HCT116 (cell line): ENCODE results near the gene KIRREL3. TPM values are rescaled to one million over a fixed set of nuclear protein-coding genes. Genes with fewer than 3 reads are reported as not detected.

ENCODE experiments used
- ATAC-seq: fragments of 200-7000 bp; cut with Tn5 transposase; 2 replicates; pipeline ENCODE4 v1.9.1; 2020; ENCODE audit warnings: mild to moderate bottlenecking, moderate library complexity
- BruUV-seq: library from RNA; stranded (reverse); fragments of 400-500 nt; replicated peaks from 2 replicates; lab custom pipeline; 2021; lab: Mats Ljungman, UMichigan
- CTCF ChIA-PET: fragments of 300-600 bp; sonication (Branson Sonifier 250); formaldehyde crosslinking; loops from one replicate; lab custom pipeline; 2021; ENCODE audit warnings: antibody characterized with exemption; lab: Charles Lee
- POLR2A ChIA-PET: fragments of 300-600, 350-600 bp; sonication (Branson Sonifier 250); formaldehyde crosslinking; loops from one replicate; lab custom pipeline; 2021; ENCODE audit warnings: antibody characterized with exemption; lab: Charles Lee
- RAD21 ChIA-PET, 2 experiments: fragments of 300-600 bp; sonication (Branson Sonifier 250); formaldehyde crosslinking; loops; one replicate each; lab custom pipeline; 2023; ENCODE audit warnings: low total read pairs in 2 of 2; ENCODE audit not compliant: uncharacterized antibody in 2 of 2, unreplicated experiment in 2 of 2, low non-redundant PET in 1 of 2; lab: Charles Lee
- DNase-seq: peaks from one replicate; pipeline ENCODE4 v3.0.0-alpha.2; 2010; ENCODE audit warnings: low read depth, low spot score
- H2AFZ ChIP-seq: fragments of 200-600 bp; shearing (Covaris generic), sonication (generic); 2 replicates; pipeline ENCODE4 v1.6.1; 2017; ENCODE audit warnings: low read depth, mixed run types, mixed read lengths, antibody characterized with exemption, low read length; ENCODE audit not compliant: poor library complexity, severe bottlenecking
- H3K27ac ChIP-seq: 2 replicates; pipeline ENCODE4 v1.5.1; 2012; ENCODE audit warnings: low read depth, low read length
- H3K27me3 ChIP-seq: fragments of 200-600 bp; sonication (generic); 2 replicates; pipeline ENCODE4 v1.6.1; 2016; ENCODE audit warnings: mixed run types, low read length, mixed read lengths; ENCODE audit not compliant: insufficient read depth
- H3K36me3 ChIP-seq, 2 experiments: fragments of 200-500 bp in 1 of 2; fragments of 200-600 bp in 1 of 2; sonication (Bioruptor generic) in 1 of 2; sonication (generic) in 1 of 2; 2 replicates each; pipeline versions ENCODE4 v1.5.1 to v1.6.1; 2014 to 2016; ENCODE audit warnings: low read length in 2 of 2, inconsistent platforms in 1 of 2, mixed read lengths in 1 of 2, mixed run types in 1 of 2; ENCODE audit not compliant: insufficient read depth in 2 of 2, control insufficient read depth in 1 of 2
- H3K4me1 ChIP-seq, 2 experiments: fragments of 200-600 bp in 1 of 2; sonication (generic) in 1 of 2; 2 replicates each; pipeline versions ENCODE4 v1.5.1 to v1.6.1; 2012 to 2017; ENCODE audit warnings: low read length in 2 of 2, inconsistent platforms in 1 of 2, mild to moderate bottlenecking in 1 of 2, mixed read lengths in 1 of 2, mixed run types in 1 of 2, moderate library complexity in 1 of 2; ENCODE audit not compliant: insufficient read depth in 2 of 2, control insufficient read depth in 1 of 2
- H3K4me2 ChIP-seq: fragments of 200-600 bp; sonication (generic); 2 replicates; pipeline ENCODE4 v1.6.1; 2017; ENCODE audit warnings: mixed run types, low read length, mixed read lengths
- H3K4me3 ChIP-seq, 2 experiments: fragments of 200-600 bp in 1 of 2; sonication (generic) in 1 of 2; replicated peaks in 1 of 2; 2 replicates each; pipeline ENCODE4 v1.5.1; 2011 to 2016; ENCODE audit warnings: low read length in 2 of 2, control low read depth in 1 of 2, low read depth in 1 of 2, mild to moderate bottlenecking in 1 of 2, mixed read lengths in 1 of 2, mixed run types in 1 of 2
- H3K79me2 ChIP-seq: fragments of 200-600 bp; sonication (generic); 2 replicates; pipeline ENCODE4 v1.6.1; 2017; ENCODE audit warnings: mild to moderate bottlenecking, mixed run types, low read length, moderate library complexity, mixed read lengths; ENCODE audit not compliant: insufficient read depth
- H3K9ac ChIP-seq: fragments of 200-600 bp; sonication (generic); 2 replicates; pipeline ENCODE4 v1.6.1; 2016; ENCODE audit warnings: low read length, mixed read lengths
- H3K9me2 ChIP-seq: fragments of 200-600 bp; sonication (generic), shearing (Covaris generic); 2 replicates; pipeline ENCODE4 v1.6.1; 2017; ENCODE audit warnings: mixed run types, mild to moderate bottlenecking, moderate library complexity; ENCODE audit not compliant: insufficient read depth
- H3K9me3 ChIP-seq, 2 experiments: fragments of 200-500 bp in 1 of 2; fragments of 200-600 bp in 1 of 2; sonication (Bioruptor generic) in 1 of 2; sonication (generic) in 1 of 2; 2 replicates each; pipeline ENCODE4 v1.6.1; 2014 to 2017; ENCODE audit warnings: low read length in 2 of 2, mixed read lengths in 2 of 2, inconsistent platforms in 1 of 2, low read depth in 1 of 2, mild to moderate bottlenecking in 1 of 2, mixed run types in 1 of 2, moderate library complexity in 1 of 2; ENCODE audit not compliant: control insufficient read depth in 1 of 2, insufficient read depth in 1 of 2
- H4K20me1 ChIP-seq: fragments of 200-600 bp; sonication (generic), shearing (Covaris generic); 2 replicates; pipeline ENCODE4 v1.6.1; 2017; ENCODE audit warnings: mixed run types, mild to moderate bottlenecking, moderate library complexity; ENCODE audit not compliant: insufficient read depth
- EGR1 ChIP-seq: IDR thresholded peaks from 2 replicates; pipeline ENCODE4 v1.6.1; 2012; ENCODE audit warnings: low read depth
- ELF1 ChIP-seq: IDR thresholded peaks from 2 replicates; pipeline ENCODE4 v1.6.1; 2012; ENCODE audit warnings: low read depth, borderline replicate concordance
- EZH2 ChIP-seq: fragments of 200-600 bp; sonication (generic); IDR thresholded peaks from 2 replicates; pipeline ENCODE4 v1.6.1; 2017; ENCODE audit warnings: antibody characterized with exemption, mixed run types
- EZH2phosphoT487 ChIP-seq: fragments of 200-600 bp; IDR thresholded peaks from 2 replicates; pipeline ENCODE4 v1.6.1; 2018; ENCODE audit warnings: antibody characterized with exemption, borderline replicate concordance
- FOSL1 ChIP-seq: IDR thresholded peaks from 2 replicates; pipeline ENCODE4 v1.6.1; 2012; ENCODE audit warnings: low read depth
- JUND ChIP-seq: IDR thresholded peaks from 2 replicates; pipeline ENCODE4 v1.6.1; 2012
- POLR2A ChIP-seq: IDR thresholded peaks from 2 replicates; pipeline ENCODE4 v1.7.0; 2011; ENCODE audit warnings: borderline replicate concordance; ENCODE audit not compliant: insufficient read depth, insufficient read length; ENCODE audit errors: extremely low read depth
- POLR2AphosphoS5 ChIP-seq: IDR thresholded peaks from 2 replicates; pipeline ENCODE4 v1.6.1; 2011; ENCODE audit warnings: mild to moderate bottlenecking, low read depth, low read length, moderate library complexity
- SIN3A ChIP-seq: IDR thresholded peaks from 2 replicates; pipeline ENCODE4 v1.6.1; 2012; ENCODE audit warnings: low read depth
- SP1 ChIP-seq: IDR thresholded peaks from 2 replicates; pipeline ENCODE4 v1.6.1; 2012; ENCODE audit warnings: low read depth
- TCF7L2 ChIP-seq: IDR thresholded peaks from 2 replicates; pipeline ENCODE4 v1.7.0; 2011; ENCODE audit warnings: borderline replicate concordance, inconsistent platforms; ENCODE audit not compliant: insufficient read depth, insufficient read length; ENCODE audit errors: extremely low read depth
- YY1 ChIP-seq: IDR thresholded peaks from 2 replicates; pipeline ENCODE4 v1.6.1; 2011; ENCODE audit warnings: low read length, low read depth, moderate library complexity, mild to moderate bottlenecking; ENCODE audit not compliant: insufficient replicate concordance; ENCODE audit errors: extremely low read depth
- ZFX ChIP-seq: fragments of 450-650 bp; IDR thresholded peaks from 2 replicates; pipeline ENCODE4 v1.6.1; 2017
- ZNF274 ChIP-seq: fragments of 200-500 bp; sonication (Bioruptor generic); IDR thresholded peaks from 2 replicates; pipeline ENCODE4 v1.6.1; 2014; ENCODE audit warnings: mild to moderate bottlenecking, low read depth, low read length, inconsistent platforms
- intact Hi-C: fragments of 100-400 bp; cut with micrococcal nuclease; formaldehyde crosslinking; loops from 2 replicates; pipeline ENCODE4 v1.10.0; 2022
- total RNA-seq: library from RNA; stranded (reverse); gene quantifications from one replicate; pipeline ENCODE4 v1.2.1, GENCODE V29; 2021; ENCODE audit not compliant: unreplicated experiment
- TF ChIP-seq, protein P1 (sequence below): IDR thresholded peaks from 2 replicates; pipeline ENCODE4 v1.6.1; 2012; ENCODE audit warnings: low read depth
- TF ChIP-seq, protein P2 (sequence below), 3 experiments: fragments of 200-600 bp in 1 of 3; sonication (generic) in 1 of 3; IDR thresholded peaks in 2 of 3; conservative IDR thresholded peaks in 1 of 3; 2 replicates each; pipeline ENCODE4 v1.5.1; 2012 to 2017; ENCODE audit warnings: low read depth in 2 of 3, low read length in 2 of 3, antibody characterized with exemption in 1 of 3, borderline replicate concordance in 1 of 3, control low read depth in 1 of 3, mild to moderate bottlenecking in 1 of 3, mixed read lengths in 1 of 3, mixed run types in 1 of 3, moderate library complexity in 1 of 3; ENCODE audit not compliant: insufficient read depth in 1 of 3

KIRREL3 gene
- total RNA-seq, 1 experiment from 2014 or later = not detected

DNA sequence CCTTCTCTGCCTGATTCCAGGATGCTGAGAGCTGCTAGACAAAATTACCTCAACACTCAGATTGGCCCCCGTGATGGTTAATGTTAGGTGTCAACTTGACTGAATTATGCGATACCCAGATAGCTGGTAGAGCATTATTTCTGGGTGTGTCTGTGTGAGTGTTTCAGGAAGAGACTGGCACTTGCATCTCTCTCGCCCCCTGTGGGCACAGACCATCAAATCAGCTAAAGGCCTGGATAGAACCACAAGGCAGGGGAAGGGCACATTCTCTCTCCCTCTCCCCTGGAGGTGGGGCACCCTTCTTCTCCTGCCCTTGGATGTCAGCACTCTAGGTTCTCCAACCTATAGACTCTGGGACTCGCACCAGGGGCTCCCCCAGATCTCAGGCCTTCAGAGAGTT, 79.7 kb downstream of the KIRREL3 start:
- BruUV-seq = no TSS peak
- Histone ChIP-seq H3K9ac (no peak overlapping the region), H3K4me2 (no peak overlapping the region), H3K9me2 (no peaks in the 10 kb centered on the region), H4K20me1 (no peaks in the 10 kb centered on the region), H2AFZ (no peak overlapping the region), H3K27me3 (no peaks in the 10 kb centered on the region), H3K4me3 (no peak overlapping the region), H3K27ac (no peak overlapping the region), H3K79me2 (no peaks in the 10 kb centered on the region), H3K9me3 (no peaks in the 10 kb centered on the region), H3K36me3 (no peaks in the 10 kb centered on the region), H3K4me1 (no peaks in the 10 kb centered on the region)
- no peak for TF ChIP-seq EZH2phosphoT487
- ChIA-PET POLR2A (no interaction called here), CTCF (no interaction called here), RAD21 (no interaction called here)
- ATAC-seq = no peak
- intact Hi-C loops = no loop called here
- DNase-seq = no peak

DNA sequence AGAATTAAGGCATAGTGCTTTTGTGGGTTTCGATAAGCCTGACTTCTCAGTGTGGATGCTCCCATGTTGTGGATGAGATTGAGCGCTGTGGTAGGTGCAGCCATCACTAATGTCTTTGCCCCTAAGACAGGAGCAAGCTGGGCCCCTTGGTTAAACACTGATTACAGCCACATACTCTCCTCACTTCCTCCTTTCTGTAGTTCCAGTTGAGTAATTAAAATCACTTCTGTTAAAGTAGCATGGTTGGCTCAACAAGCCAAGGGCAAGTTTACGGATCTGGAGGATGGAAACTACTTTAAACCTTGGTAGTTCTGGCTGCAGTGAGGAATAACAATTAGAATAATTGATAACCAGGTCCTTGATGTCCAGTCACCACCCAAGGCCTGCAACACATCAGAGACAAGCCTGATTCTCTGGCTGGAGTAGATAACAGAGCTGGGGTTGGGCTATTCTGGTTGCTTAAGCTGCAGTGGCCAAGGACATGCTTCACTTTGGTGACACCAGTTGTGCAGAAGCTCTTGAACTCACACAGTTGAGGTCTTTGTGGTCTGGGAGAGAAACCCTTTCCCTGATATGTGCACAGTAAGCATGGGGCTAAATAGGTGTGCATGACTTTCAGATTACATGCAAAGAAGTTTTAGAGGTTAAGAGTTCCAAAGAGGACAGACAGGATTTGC, 81.3 kb downstream of the KIRREL3 start:
- H3K27ac ChIP-seq = no peak overlapping the region
- ChIA-PET POLR2A (no interaction called here), RAD21 (no interaction called here), CTCF (no interaction called here)
- ATAC-seq = no peak
- no peak overlapping the region for H3K9ac ChIP-seq
- H4K20me1 ChIP-seq = no peaks in the 10 kb centered on the region
- H3K4me1 ChIP-seq = no peaks in the 10 kb centered on the region
- no TSS peak for BruUV-seq
- intact Hi-C loops = no loop called here
- no peaks in the 10 kb centered on the region for H3K79me2 ChIP-seq
- H3K4me3 ChIP-seq = no peak overlapping the region
- no peaks in the 10 kb centered on the region for H3K9me2 ChIP-seq
- H3K4me2 ChIP-seq = no peak overlapping the region
- no peaks in the 10 kb centered on the region for H3K36me3 ChIP-seq
- H2AFZ ChIP-seq = no peak overlapping the region
- no peaks in the 10 kb centered on the region for H3K9me3 ChIP-seq
- no peak for DNase-seq
- no peaks in the 10 kb centered on the region for H3K27me3 ChIP-seq
- TF ChIP-seq EZH2phosphoT487 (no peak), YY1 (no peak), FOSL1 (no peak), SP1 (no peak), EZH2 (no peak), POLR2A (no peak), ZNF274 (no peak), JUND (no peak), POLR2AphosphoS5 (no peak), EGR1 (no peak), ELF1 (no peak), ZFX (no peak), TCF7L2 (no peak), SIN3A (no peak)
- TF ChIP-seq, protein P1, sequence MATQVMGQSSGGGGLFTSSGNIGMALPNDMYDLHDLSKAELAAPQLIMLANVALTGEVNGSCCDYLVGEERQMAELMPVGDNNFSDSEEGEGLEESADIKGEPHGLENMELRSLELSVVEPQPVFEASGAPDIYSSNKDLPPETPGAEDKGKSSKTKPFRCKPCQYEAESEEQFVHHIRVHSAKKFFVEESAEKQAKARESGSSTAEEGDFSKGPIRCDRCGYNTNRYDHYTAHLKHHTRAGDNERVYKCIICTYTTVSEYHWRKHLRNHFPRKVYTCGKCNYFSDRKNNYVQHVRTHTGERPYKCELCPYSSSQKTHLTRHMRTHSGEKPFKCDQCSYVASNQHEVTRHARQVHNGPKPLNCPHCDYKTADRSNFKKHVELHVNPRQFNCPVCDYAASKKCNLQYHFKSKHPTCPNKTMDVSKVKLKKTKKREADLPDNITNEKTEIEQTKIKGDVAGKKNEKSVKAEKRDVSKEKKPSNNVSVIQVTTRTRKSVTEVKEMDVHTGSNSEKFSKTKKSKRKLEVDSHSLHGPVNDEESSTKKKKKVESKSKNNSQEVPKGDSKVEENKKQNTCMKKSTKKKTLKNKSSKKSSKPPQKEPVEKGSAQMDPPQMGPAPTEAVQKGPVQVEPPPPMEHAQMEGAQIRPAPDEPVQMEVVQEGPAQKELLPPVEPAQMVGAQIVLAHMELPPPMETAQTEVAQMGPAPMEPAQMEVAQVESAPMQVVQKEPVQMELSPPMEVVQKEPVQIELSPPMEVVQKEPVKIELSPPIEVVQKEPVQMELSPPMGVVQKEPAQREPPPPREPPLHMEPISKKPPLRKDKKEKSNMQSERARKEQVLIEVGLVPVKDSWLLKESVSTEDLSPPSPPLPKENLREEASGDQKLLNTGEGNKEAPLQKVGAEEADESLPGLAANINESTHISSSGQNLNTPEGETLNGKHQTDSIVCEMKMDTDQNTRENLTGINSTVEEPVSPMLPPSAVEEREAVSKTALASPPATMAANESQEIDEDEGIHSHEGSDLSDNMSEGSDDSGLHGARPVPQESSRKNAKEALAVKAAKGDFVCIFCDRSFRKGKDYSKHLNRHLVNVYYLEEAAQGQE = no peak
- TF ChIP-seq, protein P2, sequence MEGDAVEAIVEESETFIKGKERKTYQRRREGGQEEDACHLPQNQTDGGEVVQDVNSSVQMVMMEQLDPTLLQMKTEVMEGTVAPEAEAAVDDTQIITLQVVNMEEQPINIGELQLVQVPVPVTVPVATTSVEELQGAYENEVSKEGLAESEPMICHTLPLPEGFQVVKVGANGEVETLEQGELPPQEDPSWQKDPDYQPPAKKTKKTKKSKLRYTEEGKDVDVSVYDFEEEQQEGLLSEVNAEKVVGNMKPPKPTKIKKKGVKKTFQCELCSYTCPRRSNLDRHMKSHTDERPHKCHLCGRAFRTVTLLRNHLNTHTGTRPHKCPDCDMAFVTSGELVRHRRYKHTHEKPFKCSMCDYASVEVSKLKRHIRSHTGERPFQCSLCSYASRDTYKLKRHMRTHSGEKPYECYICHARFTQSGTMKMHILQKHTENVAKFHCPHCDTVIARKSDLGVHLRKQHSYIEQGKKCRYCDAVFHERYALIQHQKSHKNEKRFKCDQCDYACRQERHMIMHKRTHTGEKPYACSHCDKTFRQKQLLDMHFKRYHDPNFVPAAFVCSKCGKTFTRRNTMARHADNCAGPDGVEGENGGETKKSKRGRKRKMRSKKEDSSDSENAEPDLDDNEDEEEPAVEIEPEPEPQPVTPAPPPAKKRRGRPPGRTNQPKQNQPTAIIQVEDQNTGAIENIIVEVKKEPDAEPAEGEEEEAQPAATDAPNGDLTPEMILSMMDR (IDR thresholded peaks at IDR 0.05 in 2 of 3, conservative IDR thresholded peaks at IDR 0.05 in 1 of 3; ENCODE audit: borderline replicate concordance in 1 of 3, insufficient read depth in 1 of 3, low read depth in 2 of 3, low read length in 2 of 3) = no peak
